Mucosa of gallbladder (tissue), 1 donor: Measurements from ENCODE around the gene FHIP1A. TPM values are rescaled to one million over a fixed set of nuclear protein-coding genes. Genes with fewer than 3 reads are reported as not detected.
"Not testable (repeated sequence)": the region's sequence is repeated elsewhere in the genome, so short reads cannot be mapped to it uniquely, and the experiment has no call there.

Experiments used
- DNase-seq: peaks from one replicate; pipeline ENCODE4 v3.0.0-alpha.2; 2020; ENCODE audit warnings: low spot score
- total RNA-seq: library from RNA; stranded (reverse); gene quantifications from one replicate; pipeline ENCODE4 v1.2.1, GENCODE V29; 2021
- donor health status: DM: no; HTN: no; CAD: no.

The FHIP1A gene
- total RNA-seq = 17.7 TPM

- DNase-seq = peak; percentile 88
These were observed at the start of gene FHIP1A for GRCh38 chr4:151408630-151409469. TSS of gene FHIP1A (plus strand) at chr4:151409176. CDS start at chr4:151566260, 157,084 bp downstream.

GRCh38 chr4:151359576-151359975 is 49.4 kb upstream of the FHIP1A start:
- DNase-seq = no peak

- DNase-seq = no peak
These were observed 47.9 kb upstream of the FHIP1A start for GRCh38 chr4:151361126-151361525.

GRCh38 chr4:151361966-151362365 is 47.0 kb upstream of the FHIP1A start:
- no peak for DNase-seq

GRCh38 chr4:151362404-151363164 is 46.4 kb upstream of the FHIP1A start:
- DNase-seq = peak; percentile 85

GRCh38 chr4:151376540-151376939 is 32.4 kb upstream of the FHIP1A start:
- DNase-seq = no peak

- no peak for DNase-seq
These were observed 19.7 kb upstream of the FHIP1A start for GRCh38 chr4:151389311-151389710.

GRCh38 chr4:151389799-151390198 is 19.2 kb upstream of the FHIP1A start:
- DNase-seq = not testable (repeated sequence)

GRCh38 chr4:151395873-151396272 is 13.1 kb upstream of the FHIP1A start:
- DNase-seq = no peak

GRCh38 chr4:151400343-151400742 is 8.6 kb upstream of the FHIP1A start:
- no peak for DNase-seq

- no peak for DNase-seq
These were observed 7.2 kb upstream of the FHIP1A start for GRCh38 chr4:151401739-151402138.

- peak; percentile 40 for DNase-seq
These were observed 6.7 kb upstream of the FHIP1A start for GRCh38 chr4:151402145-151402865.

GRCh38 chr4:151403656-151404055 is 5.3 kb upstream of the FHIP1A start:
- DNase-seq = no peak

GRCh38 chr4:151404802-151405201 is 4.2 kb upstream of the FHIP1A start:
- not testable (repeated sequence) for DNase-seq

- DNase-seq = no peak
These were observed 2.0 kb upstream of the FHIP1A start for GRCh38 chr4:151407018-151407417.

GRCh38 chr4:151407466-151408379 is 1.3 kb upstream of the FHIP1A start:
- peak; percentile 45 for DNase-seq

GRCh38 chr4:151408380-151408629 is 671 bp upstream of the FHIP1A start:
- DNase-seq = no peak

GRCh38 chr4:151409470-151410313 is 716 bp downstream of the FHIP1A start:
- DNase-seq = peak; percentile 24

GRCh38 chr4:151415978-151416377 is 7.0 kb downstream of the FHIP1A start:
- DNase-seq = no peak

GRCh38 chr4:151417164-151417571 is 8.2 kb downstream of the FHIP1A start:
- DNase-seq = no peak
